Caco-2 (cell line): ENCODE data around the gene C3orf52. TPM values are rescaled to one million over a fixed set of nuclear protein-coding genes. Genes with fewer than 3 reads are reported as not detected.
A peak's percentile ranks its signal among the peaks of the same experiment; 100 is the strongest.
"Not testable (repeated sequence)": the region's sequence is repeated elsewhere in the genome, so short reads cannot be mapped to it uniquely, and the experiment has no call there.

Source experiments
- BruUV-seq: library from RNA; stranded (reverse); fragments of 400-500 nt; replicated peaks from 2 replicates; lab custom pipeline; 2021; lab: Mats Ljungman, UMichigan
- CTCF ChIA-PET: fragments of 300-600 bp; sonication (Branson Sonifier 250); formaldehyde crosslinking; loops from one replicate; lab custom pipeline; 2022; ENCODE audit warnings: antibody characterized with exemption; lab: Charles Lee
- POLR2A ChIA-PET: fragments of 300-600 bp; sonication (Branson Sonifier 250); formaldehyde crosslinking; loops from one replicate; lab custom pipeline; 2022; ENCODE audit warnings: antibody characterized with exemption; lab: Charles Lee
- DNase-seq, 2 experiments: peaks; one replicate each; pipeline versions ENCODE4 v3.0.0 to v3.0.0-alpha.2; 2020 to 2022
- H3K27me3 ChIP-seq: replicated peaks from 2 replicates; pipeline ENCODE4 v1.6.0; 2011; ENCODE audit warnings: low read length; ENCODE audit not compliant: control insufficient read depth, insufficient read depth
- H3K36me3 ChIP-seq: 2 replicates; pipeline ENCODE4 v1.5.1; 2011; ENCODE audit warnings: low read length; ENCODE audit not compliant: control insufficient read depth, insufficient read depth
- H3K4me1 ChIP-seq: fragments of 250-450 bp; sonication (Bioruptor Pico); 2 replicates; pipeline ENCODE4 v1.5.1; 2020; ENCODE audit warnings: mild to moderate bottlenecking
- H3K4me3 ChIP-seq: 2 replicates; pipeline ENCODE4 v1.5.1; 2011; ENCODE audit warnings: low read depth, mild to moderate bottlenecking, control low read depth, low read length
- H3K9me3 ChIP-seq: fragments of 250-450 bp; sonication (Bioruptor Pico); 2 replicates; pipeline ENCODE4 v1.5.1; 2020; ENCODE audit warnings: mild to moderate bottlenecking, moderate library complexity
- H3K27ac Mint-ChIP-seq: one replicate; pipeline ENCODE4 v1.8.0; 2022; ENCODE audit warnings: mixed read lengths; ENCODE audit not compliant: unreplicated experiment
- H3K27me3 Mint-ChIP-seq: one replicate; pipeline ENCODE4 v1.8.0; 2022; ENCODE audit warnings: mixed read lengths; ENCODE audit not compliant: insufficient read depth, unreplicated experiment
- H3K36me3 Mint-ChIP-seq: one replicate; pipeline ENCODE4 v1.8.0; 2022; ENCODE audit warnings: mild to moderate bottlenecking, mixed read lengths; ENCODE audit not compliant: insufficient read depth, unreplicated experiment
- H3K4me1 Mint-ChIP-seq: one replicate; pipeline ENCODE4 v1.8.0; 2022; ENCODE audit warnings: low read depth, mixed read lengths; ENCODE audit not compliant: unreplicated experiment
- H3K4me3 Mint-ChIP-seq: one replicate; pipeline ENCODE4 v1.8.0; 2022; ENCODE audit warnings: mild to moderate bottlenecking, moderate library complexity, mixed read lengths; ENCODE audit not compliant: unreplicated experiment
- H3K9me3 Mint-ChIP-seq: one replicate; pipeline ENCODE4 v1.8.0; 2022; ENCODE audit warnings: mixed read lengths; ENCODE audit not compliant: unreplicated experiment
- CTCF ChIP-seq, 2 experiments: fragments of 200-600 bp in 1 of 2; IDR thresholded peaks; 1 replicate in 1 of 2; 2 replicates in 1 of 2; pipeline versions ENCODE4 v1.5.1 to v1.8.0; 2011 to 2022; ENCODE audit warnings: antibody characterized with exemption in 1 of 2, control low read depth in 1 of 2, inconsistent platforms in 1 of 2, low read depth in 1 of 2, low read length in 1 of 2, mild to moderate bottlenecking in 1 of 2, moderate library complexity in 1 of 2; ENCODE audit not compliant: insufficient read depth in 1 of 2, severe bottlenecking in 1 of 2, unreplicated experiment in 1 of 2
- intact Hi-C: fragments of 100-400 bp; cut with micrococcal nuclease; formaldehyde crosslinking; loops from one replicate; pipeline ENCODE4 v1.10.0; 2022; ENCODE audit not compliant: unreplicated experiment
- total RNA-seq: library from RNA; stranded (reverse); gene quantifications from 2 replicates; pipeline ENCODE4 v1.2.3, GENCODE V29; 2022

Gene C3orf52
- total RNA-seq, 1 experiment from 2014 or later = 64.5 TPM

DNA sequence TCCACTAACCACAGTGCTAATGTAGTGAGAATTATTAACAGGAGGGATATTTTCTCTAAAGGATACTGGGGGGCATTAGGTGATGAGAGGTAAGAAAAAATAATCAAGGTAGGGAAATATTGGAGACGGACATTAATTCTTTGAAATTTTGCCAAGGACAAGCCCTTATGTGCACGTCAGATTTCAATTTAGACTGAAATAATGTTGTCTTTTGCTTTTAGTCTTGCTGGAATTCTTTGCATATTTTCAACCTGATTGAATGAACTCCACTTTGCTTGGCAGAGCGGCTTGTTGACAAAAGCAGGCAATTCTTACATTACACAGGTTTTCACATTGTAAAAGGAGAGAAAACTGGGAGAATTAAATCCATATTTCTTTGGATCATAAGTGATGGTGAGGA, 25.0 kb upstream of the C3orf52 start:
- no peak for TF ChIP-seq CTCF (IDR thresholded peaks at IDR 0.05; ENCODE audit: insufficient read depth in 1 of 2, low read depth in 1 of 2, low read length in 1 of 2, severe bottlenecking in 1 of 2, unreplicated experiment in 1 of 2)
- BruUV-seq = no TSS peak
- H3K27me3 ChIP-seq = no peaks in the 10 kb centered on the region
- H3K4me1 ChIP-seq = peaks cover 23% of the 10 kb centered on the region
- intact Hi-C loops = no loop called here
- no peak overlapping the region for H3K4me3 Mint-ChIP-seq
- POLR2A ChIA-PET = no interaction called here
- H3K36me3 ChIP-seq = no peaks in the 10 kb centered on the region
- peak overlapping the region; percentile 63 for H3K27ac Mint-ChIP-seq
- no peaks in the 10 kb centered on the region for H3K36me3 Mint-ChIP-seq
- H3K9me3 Mint-ChIP-seq = no peaks in the 10 kb centered on the region
- peaks cover 18% of the 10 kb centered on the region for H3K4me1 Mint-ChIP-seq
- H3K27me3 Mint-ChIP-seq = no peaks in the 10 kb centered on the region
- CTCF ChIA-PET = no interaction called here
- H3K9me3 ChIP-seq = no peaks in the 10 kb centered on the region
- H3K4me3 ChIP-seq = no peak overlapping the region
- no peak for DNase-seq

GRCh38 chr3:112072387-112073060, 13.7 kb upstream of the C3orf52 start:
- intact Hi-C loops, CTCF ChIA-PET, H3K36me3 ChIP-seq: not testable (repeated sequence)

DNA sequence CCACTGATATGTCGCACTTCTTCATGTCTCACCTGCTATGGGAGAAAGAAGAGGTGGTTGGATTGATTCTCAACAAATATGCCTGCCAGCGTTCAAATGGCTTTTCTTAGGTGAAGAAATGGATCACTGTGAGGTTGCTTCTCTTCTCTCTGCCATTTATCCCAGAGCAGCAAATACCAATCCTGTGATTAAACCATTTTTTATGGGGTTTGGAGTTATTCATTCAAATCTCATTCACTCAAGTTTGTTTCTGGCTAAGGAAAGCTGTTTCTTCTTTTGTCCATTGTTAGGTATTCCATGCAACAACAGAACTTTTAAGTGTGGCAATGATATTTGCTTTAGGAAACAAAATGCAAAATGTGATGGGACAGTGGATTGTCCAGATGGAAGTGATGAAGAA, 12.2 kb upstream of the C3orf52 start:
- Histone ChIP-seq H3K27me3 (no peaks in the 10 kb centered on the region), H3K4me3 (no peak overlapping the region), H3K4me1 (peaks cover 34% of the 10 kb centered on the region), H3K36me3 (no peaks in the 10 kb centered on the region), H3K9me3 (no peaks in the 10 kb centered on the region)
- ChIA-PET POLR2A (no interaction called here), CTCF (no interaction called here)
- no peaks in the 10 kb centered on the region for H3K27me3 Mint-ChIP-seq
- peak overlapping the region; percentile 85 for H3K27ac Mint-ChIP-seq
- TSS peak; percentile 81 for BruUV-seq
- peaks cover 18% of the 10 kb centered on the region for H3K36me3 Mint-ChIP-seq
- peak overlapping the region; percentile 63 for H3K4me3 Mint-ChIP-seq
- DNase-seq = no peak
- H3K4me1 Mint-ChIP-seq = peaks cover 35% of the 10 kb centered on the region
- no peak for TF ChIP-seq CTCF (IDR thresholded peaks at IDR 0.05; ENCODE audit: insufficient read depth in 1 of 2, low read depth in 1 of 2, low read length in 1 of 2, severe bottlenecking in 1 of 2, unreplicated experiment in 1 of 2)
- intact Hi-C loops = loop anchor here (2.0 kb wide), 1 partner anchor 17 kb away; no protein-coding TSS in a partner anchor
- H3K9me3 Mint-ChIP-seq = peaks cover 9% of the 10 kb centered on the region

More at GRCh38 chr3:112072387-112073060, 13.7 kb upstream of the C3orf52 start:
- H3K27me3 Mint-ChIP-seq, H3K9me3 Mint-ChIP-seq, H3K4me3 Mint-ChIP-seq, DNase-seq, H3K4me3 ChIP-seq, POLR2A ChIA-PET, H3K27me3 ChIP-seq, H3K27ac Mint-ChIP-seq, BruUV-seq, H3K9me3 ChIP-seq: not testable (repeated sequence)
- H3K4me1 ChIP-seq = peaks cover 34% of the 10 kb centered on the region
- Mint-ChIP-seq H3K4me1 (peaks cover 35% of the 10 kb centered on the region), H3K36me3 (peaks cover 18% of the 10 kb centered on the region)
